Skin of body (tissue), 2 donors: ENCODE measurements around the gene PTBP1. TPM values are rescaled to one million over a fixed set of nuclear protein-coding genes. Genes with fewer than 3 reads are reported as not detected.

Experiments used
- DNase-seq: peaks from one replicate; lab custom pipeline; 2025; lab: John Stamatoyannopoulos, UW
- total RNA-seq: library from RNA; depleted of rRNA; stranded (reverse); fragments of >200 nt; gene quantifications from one replicate; pipeline ENCODE4 v1.2.3, GENCODE V29; 2014

PTBP1 gene
- total RNA-seq: 106 TPM

DNA sequence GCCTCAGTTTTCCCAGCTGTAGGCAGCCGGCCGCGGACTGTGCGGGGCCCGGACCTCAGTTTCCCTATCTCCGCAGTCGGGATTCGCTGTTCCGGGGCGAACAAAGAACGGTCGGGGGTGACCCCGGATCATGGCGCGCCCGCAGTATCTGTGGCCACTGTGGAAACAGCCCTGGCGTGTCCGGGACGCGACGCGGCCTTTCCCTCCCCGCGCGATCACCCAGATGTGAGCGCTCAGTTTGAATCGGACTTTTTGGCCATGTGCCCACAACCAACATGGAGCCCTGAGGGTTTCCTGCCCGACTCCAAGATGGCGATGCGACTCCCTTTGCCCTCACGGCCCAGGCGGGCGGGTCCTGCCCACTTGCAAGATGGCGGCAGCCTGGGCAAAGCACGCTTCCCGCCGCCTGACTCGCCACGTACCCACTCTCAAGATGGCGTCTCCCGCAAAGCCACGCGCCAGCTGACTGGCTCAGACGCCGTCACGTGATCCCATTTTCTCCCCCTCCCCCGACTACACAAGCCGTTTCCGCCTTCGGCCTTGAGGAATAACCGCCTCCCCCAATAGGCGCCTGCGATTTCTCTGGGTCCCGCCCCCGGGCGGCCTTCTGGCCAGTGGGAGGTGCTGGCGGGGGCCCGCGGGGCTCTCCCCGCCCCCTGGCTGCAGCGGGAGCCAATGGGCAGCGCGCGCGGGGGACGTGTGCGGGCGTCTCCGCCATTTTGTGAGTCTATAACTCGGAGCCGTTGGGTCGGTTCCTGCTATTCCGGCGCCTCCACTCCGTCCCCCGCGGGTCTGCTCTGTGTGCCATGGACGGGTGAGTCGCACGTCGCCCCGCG lies at the start of gene PTBP1:
PTBP1 (plus strand) TSS at position 761 of the 836 bp plus-strand sequence; CDS start at position 807, 46 bp downstream.
- DNase-seq: peak; percentile 100

- DNase-seq: no peak
Observed at GRCh38 chr19:748274-748598, 49.0 kb upstream of the PTBP1 start.

- no peak for DNase-seq
Observed at GRCh38 chr19:749811-750210, 47.4 kb upstream of the PTBP1 start.

DNA sequence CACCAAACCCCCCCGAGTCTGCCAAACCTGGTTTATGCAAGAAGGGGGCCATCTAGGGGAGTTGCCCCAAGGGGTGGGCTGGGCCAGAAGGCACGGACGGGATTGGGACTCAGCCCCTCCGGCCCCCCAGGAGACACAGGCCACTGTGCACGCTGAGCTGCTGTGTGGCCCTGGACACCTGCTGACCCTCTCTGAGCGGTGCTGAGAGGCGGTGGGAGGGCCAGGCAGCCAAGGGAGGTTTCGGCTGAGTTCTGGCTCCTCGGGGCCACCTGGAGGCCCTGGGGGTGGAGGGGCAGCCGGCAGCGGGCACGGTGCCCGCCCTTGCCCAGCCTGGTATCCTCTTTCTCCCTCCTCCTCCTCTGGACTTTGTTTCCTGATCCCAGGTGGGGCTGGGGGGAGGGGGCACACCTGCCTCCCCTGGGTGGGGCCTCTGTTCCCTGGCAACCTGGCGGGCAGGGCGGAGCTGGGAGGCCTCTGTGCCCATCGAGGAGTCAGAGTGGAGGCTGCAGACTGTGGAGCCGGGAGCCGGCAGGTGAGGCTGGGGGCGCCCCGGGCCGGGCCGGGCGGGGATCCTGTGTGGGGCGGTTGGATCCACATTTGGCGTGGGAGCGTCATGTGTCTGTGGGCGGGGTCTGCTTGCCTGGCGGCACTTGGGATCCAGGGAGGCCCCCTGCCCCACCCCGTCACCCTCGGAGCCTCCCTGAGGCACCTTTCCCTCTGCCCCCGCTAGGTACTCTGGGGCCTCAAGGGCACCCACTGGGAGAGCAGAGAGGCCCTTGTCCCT lies 46.4 kb upstream of the PTBP1 start, which contains the start of gene MISP:
MISP (plus strand) TSS at position 473 of the 784 bp plus-strand sequence. CDS start 5,835 bp downstream, outside the sequence.
- no peak for DNase-seq

GRCh38 chr19:751501-752341 lies 45.5 kb upstream of the PTBP1 start:
- DNase-seq: no peak

- peak; percentile 28 for DNase-seq
Observed at GRCh38 chr19:752652-753517, 44.4 kb upstream of the PTBP1 start.

DNA sequence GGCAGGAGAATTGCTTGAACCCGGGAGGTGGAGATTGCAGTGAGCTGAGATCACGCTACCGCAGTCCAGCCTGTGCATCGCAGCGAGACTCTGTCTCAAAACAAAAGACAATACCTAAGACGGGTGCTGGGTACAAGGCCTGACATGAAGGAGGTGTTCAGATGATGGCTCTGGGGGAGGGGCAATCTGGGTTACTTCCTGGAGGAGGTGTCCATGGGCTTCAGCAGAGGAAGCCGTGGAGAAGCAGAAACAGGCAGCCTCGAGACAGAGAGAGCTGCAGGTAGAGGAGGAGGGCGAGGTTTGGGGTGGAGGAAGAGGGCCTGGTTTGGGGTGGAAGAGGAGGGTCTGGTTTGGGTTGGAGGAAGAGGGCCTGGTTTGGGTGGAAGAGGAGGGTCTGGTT lies 42.7 kb upstream of the PTBP1 start:
- no peak for DNase-seq

DNA sequence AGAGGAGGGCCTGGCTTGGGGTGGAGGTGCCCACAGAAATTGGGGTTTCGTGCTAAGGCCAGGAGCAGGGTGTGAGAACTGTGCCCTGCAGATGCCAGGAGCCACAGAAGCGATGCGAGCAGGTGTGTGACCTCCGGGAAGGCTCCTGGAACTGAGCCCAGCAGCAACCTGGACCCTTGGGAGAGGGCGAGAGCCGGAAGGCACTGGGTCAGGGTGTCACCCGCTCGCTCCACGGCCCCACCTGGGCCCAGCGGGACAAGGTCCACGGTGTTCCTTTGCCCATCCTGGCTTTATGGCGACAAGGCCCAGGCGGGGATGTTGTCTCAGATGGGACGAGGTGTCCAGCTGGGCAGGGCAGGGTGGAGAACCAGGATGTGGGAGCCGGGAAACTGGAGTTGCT lies 42.2 kb upstream of the PTBP1 start:
- no peak for DNase-seq

- DNase-seq: no peak
Observed at GRCh38 chr19:756236-756635, 41.0 kb upstream of the PTBP1 start.

- no peak for DNase-seq
Observed at GRCh38 chr19:756821-757688, 40.2 kb upstream of the PTBP1 start.

DNA sequence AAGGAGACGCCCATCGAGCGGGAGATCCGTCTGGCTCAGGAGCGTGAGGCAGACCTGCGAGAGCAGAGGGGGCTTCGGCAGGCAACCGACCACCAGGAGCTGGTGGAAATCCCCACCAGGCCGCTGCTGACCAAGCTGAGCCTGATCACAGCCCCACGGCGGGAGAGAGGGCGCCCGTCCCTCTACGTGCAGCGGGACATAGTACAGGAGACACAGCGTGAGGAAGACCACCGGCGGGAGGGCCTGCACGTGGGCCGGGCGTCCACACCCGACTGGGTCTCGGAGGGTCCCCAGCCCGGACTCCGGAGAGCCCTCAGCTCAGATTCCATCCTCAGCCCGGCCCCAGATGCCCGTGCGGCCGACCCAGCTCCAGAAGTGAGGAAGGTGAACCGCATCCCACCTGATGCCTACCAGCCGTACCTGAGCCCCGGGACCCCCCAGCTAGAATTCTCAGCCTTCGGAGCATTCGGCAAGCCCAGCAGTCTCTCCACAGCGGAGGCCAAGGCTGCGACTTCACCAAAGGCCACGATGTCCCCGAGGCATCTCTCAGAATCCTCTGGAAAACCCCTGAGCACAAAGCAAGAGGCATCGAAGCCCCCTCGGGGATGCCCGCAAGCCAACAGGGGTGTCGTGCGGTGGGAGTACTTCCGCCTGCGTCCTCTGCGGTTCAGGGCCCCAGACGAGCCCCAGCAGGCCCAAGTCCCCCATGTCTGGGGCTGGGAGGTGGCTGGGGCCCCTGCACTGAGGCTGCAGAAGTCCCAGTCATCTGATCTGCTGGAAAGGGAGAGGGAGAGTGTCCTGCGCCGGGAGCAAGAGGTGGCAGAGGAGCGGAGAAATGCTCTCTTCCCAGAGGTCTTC lies 39.2 kb upstream of the PTBP1 start:
- no peak for DNase-seq

DNA sequence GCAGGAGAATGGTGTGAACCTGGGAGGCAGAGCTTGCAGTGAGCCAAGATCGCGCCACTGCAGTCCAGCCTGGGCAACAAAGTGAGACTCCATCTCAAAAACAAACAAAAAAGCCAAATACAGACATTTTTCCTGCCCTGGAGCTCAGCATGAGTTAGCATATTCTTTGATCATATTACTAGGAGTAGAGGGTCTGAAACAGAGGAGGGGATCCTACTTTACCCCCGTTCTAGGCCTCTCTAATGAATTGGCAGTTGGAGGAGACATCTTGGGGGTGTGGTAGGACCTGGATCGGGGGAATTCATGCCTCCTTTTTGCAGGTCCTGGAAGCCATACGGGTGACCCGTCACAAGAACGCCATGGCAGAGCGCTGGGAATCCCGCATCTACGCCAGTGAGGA lies 34.1 kb upstream of the PTBP1 start:
- DNase-seq: no peak

GRCh38 chr19:763869-764268 lies 33.4 kb upstream of the PTBP1 start:
- no peak for DNase-seq

- DNase-seq: no peak
Observed at GRCh38 chr19:764301-764700, 33.0 kb upstream of the PTBP1 start.

GRCh38 chr19:765179-765738 lies 32.0 kb upstream of the PTBP1 start:
- DNase-seq: no peak

DNA sequence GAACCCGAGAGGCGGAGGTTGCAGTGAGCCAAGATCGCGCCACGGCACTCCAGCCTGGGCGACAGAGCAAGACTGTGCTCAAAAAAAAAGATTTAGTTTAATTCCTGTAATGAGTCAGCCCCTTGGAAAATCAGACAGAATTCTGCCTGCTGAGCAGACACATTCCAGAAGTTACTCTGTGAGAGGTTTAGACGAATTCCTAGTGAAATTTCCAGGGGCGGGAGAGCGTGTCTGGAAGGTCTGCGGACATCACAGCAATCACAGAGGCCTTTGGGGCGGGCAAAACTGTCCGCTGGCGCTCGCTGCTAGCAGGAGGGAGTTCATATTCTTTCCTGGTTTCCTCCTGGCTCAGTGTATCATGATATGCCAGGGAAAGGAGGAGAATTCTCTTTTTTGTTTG lies 28.8 kb upstream of the PTBP1 start:
- DNase-seq: no peak

GRCh38 chr19:769616-770015 lies 27.6 kb upstream of the PTBP1 start:
- DNase-seq: no peak

DNA sequence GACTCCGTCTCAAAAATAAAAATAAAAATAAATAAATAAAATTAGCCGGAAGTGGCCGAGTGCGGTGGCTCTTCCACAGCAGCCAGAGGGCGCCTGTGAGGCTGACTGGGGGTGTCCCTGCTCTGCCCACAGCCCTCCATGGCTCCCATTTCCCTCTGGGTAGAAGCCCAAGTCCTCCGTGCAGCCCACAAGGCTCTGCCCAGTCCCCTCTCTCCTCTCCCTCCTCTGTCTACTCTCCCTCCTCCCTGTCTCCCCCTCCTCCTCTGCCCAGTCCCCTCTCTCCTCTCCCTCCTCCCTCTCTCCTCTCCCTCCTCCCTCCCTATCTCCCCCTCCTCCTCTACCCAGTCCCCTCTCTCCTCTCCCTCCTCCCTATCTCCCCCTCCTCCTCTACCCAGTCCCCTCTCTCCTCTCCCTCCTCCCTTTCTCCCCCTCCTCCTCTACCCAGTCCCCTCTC lies 25.9 kb upstream of the PTBP1 start:
- no peak for DNase-seq
